Body of pancreas (tissue), 4 donors: ENCODE data around the gene ZFHX3. TPM values are rescaled to one million over a fixed set of nuclear protein-coding genes. Genes with fewer than 3 reads are reported as not detected.

Experiments used
- ATAC-seq: fragments of 150-250 bp; one replicate; pipeline ENCODE4 v1.9.1; 2016
- DNase-seq, 4 donors: peaks; one replicate each; pipeline ENCODE4 v3.0.0-alpha.2; 2019
- H3K27ac ChIP-seq, 4 donors: fragments of 200-600 bp; sonication (generic); 1 replicate in 3 of 4; 2 replicates in 1 of 4; pipeline versions ENCODE4 v1.5.1 to v1.6.1; 2016 to 2019; ENCODE audit warnings: mild to moderate bottlenecking in 1 of 4, mixed read lengths in 1 of 4, moderate library complexity in 1 of 4
- H3K27me3 ChIP-seq, 2 donors: fragments of 200-600 bp; sonication (generic); one replicate each; pipeline ENCODE4 v1.6.0; 2016; ENCODE audit warnings: mild to moderate bottlenecking in 1 of 2
- H3K36me3 ChIP-seq, 2 donors: fragments of 200-600 bp; sonication (generic); replicated peaks in 1 of 2; 2 replicates each; pipeline ENCODE4 v1.5.1; 2016; ENCODE audit warnings: low read depth in 2 of 2; ENCODE audit not compliant: insufficient read depth in 1 of 2
- H3K4me1 ChIP-seq: fragments of 200-600 bp; sonication (generic); one replicate; pipeline ENCODE4 v1.6.0; 2016
- H3K4me3 ChIP-seq, 2 donors: fragments of 200-600 bp; sonication (generic); 1 replicate in 1 of 2; 2 replicates in 1 of 2; pipeline ENCODE4 v1.5.1; 2016 to 2019
- H3K9me3 ChIP-seq, 3 donors: fragments of 200-600 bp; sonication (generic); 1 replicate in 2 of 3; 2 replicates in 1 of 3; pipeline ENCODE4 v1.5.1; 2016
- POLR2A ChIP-seq, 3 donors: fragments of 450-650 bp; IDR thresholded peaks; one replicate each; pipeline ENCODE4 v1.6.1; 2016; ENCODE audit warnings: antibody characterized with exemption in 3 of 3, mild to moderate bottlenecking in 2 of 3
- WGBS, 2 donors: methylation state at CpG; one replicate each; pipeline ENCODE4 v1.1.5; 2017; 5-methylcytosine and 5-hydroxymethylcytosine counted together
- intact Hi-C: fragments of 100-400 bp; cut with DNase I; formaldehyde crosslinking; loops from one replicate; pipeline ENCODE4 v1.15.1; 2023
- total RNA-seq, 2 donors: library from RNA; depleted of rRNA; stranded (reverse); fragments of >200 nt; gene quantifications; one replicate each; pipeline ENCODE4 v1.1.0, GENCODE V29; 2016
- TF ChIP-seq, protein P1 (sequence below), 7 experiments: fragments of 450-650 bp in 4 of 7; fragments of 200-600 bp in 3 of 7; sonication (generic) in 3 of 7; IDR thresholded peaks; one replicate each; pipeline ENCODE4 v1.5.1; 2016 to 2019; ENCODE audit warnings: antibody characterized with exemption in 7 of 7

Gene ZFHX3
- total RNA-seq, 2 donors from 2014 or later = 22.4 to 24.6 TPM

DNA sequence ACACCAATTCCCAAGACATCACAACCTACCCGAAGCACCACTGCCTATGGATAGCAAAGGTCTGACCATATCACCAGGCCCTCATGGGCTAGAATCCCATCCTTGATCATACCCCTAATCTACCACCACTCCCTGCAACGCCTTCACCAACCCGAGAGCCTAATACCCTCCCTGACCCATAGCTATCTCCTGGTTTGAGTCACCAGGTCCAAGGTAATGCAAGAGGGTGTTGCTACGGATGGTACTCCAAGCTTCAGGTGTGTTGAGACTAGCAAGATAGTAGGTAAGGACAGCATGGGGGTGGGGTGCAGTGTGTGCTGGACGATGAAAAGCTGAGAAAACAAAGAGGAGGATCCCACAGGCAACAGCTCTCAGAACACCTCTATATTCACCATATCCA lies 258.0 kb downstream of the ZFHX3 start:
- WGBS, 2 donors = 96 to 97% methylated on average over 5 of the region's 5 CpGs
- H3K4me1 ChIP-seq = peaks cover 16% of the 10 kb centered on the region
- TF ChIP-seq POLR2A (IDR thresholded peaks at IDR 0.05) = no peak
- TF ChIP-seq, protein P1, sequence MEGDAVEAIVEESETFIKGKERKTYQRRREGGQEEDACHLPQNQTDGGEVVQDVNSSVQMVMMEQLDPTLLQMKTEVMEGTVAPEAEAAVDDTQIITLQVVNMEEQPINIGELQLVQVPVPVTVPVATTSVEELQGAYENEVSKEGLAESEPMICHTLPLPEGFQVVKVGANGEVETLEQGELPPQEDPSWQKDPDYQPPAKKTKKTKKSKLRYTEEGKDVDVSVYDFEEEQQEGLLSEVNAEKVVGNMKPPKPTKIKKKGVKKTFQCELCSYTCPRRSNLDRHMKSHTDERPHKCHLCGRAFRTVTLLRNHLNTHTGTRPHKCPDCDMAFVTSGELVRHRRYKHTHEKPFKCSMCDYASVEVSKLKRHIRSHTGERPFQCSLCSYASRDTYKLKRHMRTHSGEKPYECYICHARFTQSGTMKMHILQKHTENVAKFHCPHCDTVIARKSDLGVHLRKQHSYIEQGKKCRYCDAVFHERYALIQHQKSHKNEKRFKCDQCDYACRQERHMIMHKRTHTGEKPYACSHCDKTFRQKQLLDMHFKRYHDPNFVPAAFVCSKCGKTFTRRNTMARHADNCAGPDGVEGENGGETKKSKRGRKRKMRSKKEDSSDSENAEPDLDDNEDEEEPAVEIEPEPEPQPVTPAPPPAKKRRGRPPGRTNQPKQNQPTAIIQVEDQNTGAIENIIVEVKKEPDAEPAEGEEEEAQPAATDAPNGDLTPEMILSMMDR (IDR thresholded peaks at IDR 0.05) = no peak
- no peaks in the 10 kb centered on the region for H3K9me3 ChIP-seq
- no peak for DNase-seq
- intact Hi-C loops = no loop called here
- no peak overlapping the region for H3K27ac ChIP-seq
- no peak for ATAC-seq
- H3K4me3 ChIP-seq = no peak overlapping the region
- H3K27me3 ChIP-seq = no peaks in the 10 kb centered on the region
- peaks cover 0 to 9% of the 10 kb centered on the region in 2 donors for H3K36me3 ChIP-seq

DNA sequence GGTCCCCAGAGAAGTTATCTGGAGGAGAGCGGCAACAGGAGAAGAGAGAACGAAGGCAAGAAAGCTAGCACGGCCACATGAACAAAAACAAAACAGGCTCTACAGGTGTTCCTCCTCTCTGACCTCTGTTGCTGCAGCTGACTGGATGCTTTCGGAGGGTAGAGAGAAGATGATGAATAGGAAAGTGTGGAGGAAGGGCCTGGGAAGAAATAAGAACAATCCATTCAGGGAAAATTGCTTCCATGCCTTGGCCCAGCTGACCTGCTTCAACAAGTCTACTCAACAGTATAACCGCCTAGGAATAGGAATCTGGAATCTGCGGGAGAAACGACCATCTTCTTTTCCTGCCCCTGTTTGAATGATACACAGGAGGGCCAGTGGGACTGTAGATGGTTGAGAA lies 258.5 kb downstream of the ZFHX3 start:
- peaks cover 16% of the 10 kb centered on the region for H3K4me1 ChIP-seq
- H3K36me3 ChIP-seq = peaks cover 0 to 8% of the 10 kb centered on the region in 2 donors
- no peak overlapping the region for H3K4me3 ChIP-seq
- no peaks in the 10 kb centered on the region for H3K9me3 ChIP-seq
- 93 to 96% methylated on average over 7 of the region's 7 CpGs for WGBS, 2 donors
- no peak for DNase-seq
- H3K27ac ChIP-seq = no peak overlapping the region
- intact Hi-C loops = no loop called here
- TF ChIP-seq POLR2A (IDR thresholded peaks at IDR 0.05) = no peak
- TF ChIP-seq, protein P1 (IDR thresholded peaks at IDR 0.05) = no peak
- no peaks in the 10 kb centered on the region for H3K27me3 ChIP-seq
- ATAC-seq = no peak

DNA sequence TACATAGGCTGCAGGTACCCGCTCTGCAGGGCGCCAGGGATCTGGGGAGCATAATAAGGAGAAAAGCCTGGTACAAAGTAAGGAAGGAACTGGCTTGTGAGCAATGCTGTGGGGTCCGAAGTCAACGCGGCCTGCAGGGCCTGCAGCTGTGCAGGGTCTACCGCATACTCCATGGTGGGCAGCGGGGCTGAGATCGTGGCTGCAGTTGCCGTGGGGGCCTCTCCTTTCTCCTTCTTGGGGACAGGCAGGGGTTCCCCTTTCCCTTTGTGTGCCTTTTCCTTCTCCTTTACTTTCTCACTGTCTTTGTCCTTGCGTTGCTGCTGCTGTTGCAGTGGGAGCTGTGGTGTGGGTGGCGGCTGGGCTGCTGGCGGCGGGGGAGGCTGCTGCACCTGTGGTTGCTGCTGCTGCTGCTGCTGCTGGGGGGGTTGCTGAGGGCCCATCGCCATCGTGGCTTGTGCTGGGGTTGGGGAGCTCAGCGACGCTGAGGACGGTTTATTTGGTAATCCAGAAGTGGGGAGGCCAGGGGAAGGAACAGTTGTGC lies 259.6 kb downstream of the ZFHX3 start:
- Histone ChIP-seq H3K27ac (no peak overlapping the region), H3K9me3 (no peaks in the 10 kb centered on the region), H3K4me3 (no peak overlapping the region), H3K27me3 (no peaks in the 10 kb centered on the region), H3K4me1 (peaks cover 16% of the 10 kb centered on the region), H3K36me3 (peaks cover 0 to 6% of the 10 kb centered on the region in 2 donors)
- 68 to 91% methylated on average over 17 to 18 of the region's 18 CpGs for WGBS, 2 donors
- intact Hi-C loops = no loop called here
- DNase-seq (no peak), ATAC-seq (no peak)
- TF ChIP-seq, protein P1 (IDR thresholded peaks at IDR 0.05) = no peak
- no peak for TF ChIP-seq POLR2A (IDR thresholded peaks at IDR 0.05)

DNA sequence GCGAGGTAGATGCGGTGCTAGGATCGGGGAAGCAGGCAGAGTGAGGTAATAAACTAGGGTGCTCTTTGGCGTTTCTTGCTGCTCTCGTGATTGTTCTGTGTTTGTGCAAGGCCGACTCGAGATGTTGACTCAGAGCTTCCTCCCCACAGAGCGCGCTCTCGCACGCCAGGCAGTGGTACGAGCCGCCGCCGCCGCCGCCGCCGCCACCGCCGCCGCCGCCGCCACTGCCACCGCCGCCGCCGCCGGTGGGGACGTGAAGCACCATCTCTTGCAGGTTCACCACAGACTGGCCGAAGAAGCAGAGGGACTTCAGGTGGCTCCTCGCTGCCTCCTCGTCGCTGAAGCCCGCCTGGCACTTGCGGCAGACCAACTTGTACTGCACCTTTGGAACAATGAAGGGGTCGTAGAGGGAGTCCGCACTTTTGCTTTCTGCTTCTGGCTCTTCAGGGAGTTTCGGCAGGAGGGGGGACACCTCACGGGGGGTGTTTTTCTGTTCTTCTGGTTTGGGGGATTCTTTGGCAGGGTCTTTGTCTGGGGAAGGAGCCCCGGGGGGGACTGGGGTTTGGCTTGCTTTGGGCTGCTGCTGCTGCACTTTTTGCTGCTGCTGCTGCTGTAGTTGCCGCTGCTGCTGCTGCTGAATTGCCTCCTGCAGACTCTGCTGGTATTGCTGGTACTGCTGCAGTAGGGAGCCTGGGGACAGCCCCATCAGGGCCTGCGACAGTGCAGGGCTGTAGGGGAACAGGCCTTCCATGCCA lies 260.2 kb downstream of the ZFHX3 start:
- no peak overlapping the region for H3K27ac ChIP-seq

More for the DNA sequence above, 260.2 kb downstream of the ZFHX3 start:
- Histone ChIP-seq H3K4me3 (no peak overlapping the region), H3K36me3 (peaks cover 0 to 6% of the 10 kb centered on the region in 2 donors), H3K9me3 (no peaks in the 10 kb centered on the region), H3K4me1 (peaks cover 16% of the 10 kb centered on the region), H3K27me3 (no peaks in the 10 kb centered on the region)
- intact Hi-C loops = no loop called here
- peak; percentile 54 for ATAC-seq
- TF ChIP-seq, protein P1 (IDR thresholded peaks at IDR 0.05) = no peak
- TF ChIP-seq POLR2A (IDR thresholded peaks at IDR 0.05) = no peak
- 65 to 85% methylated on average over 41 of the region's 43 CpGs for WGBS, 2 donors
- peak in 3 of 4 donors; percentile 51 to 63 (median 62) for DNase-seq
